Right lobe of liver (tissue), 6 donors: ENCODE data around the gene ONECUT1. TPM values are rescaled to one million over a fixed set of nuclear protein-coding genes. Genes with fewer than 3 reads are reported as not detected.

Source experiments
- ATAC-seq, 4 donors: fragments of 200-7000 bp; cut with Tn5 transposase; one replicate each; pipeline ENCODE4 v1.9.1; 2020; ENCODE audit warnings: mild to moderate bottlenecking in 4 of 4, moderate library complexity in 4 of 4
- DNase-seq, 3 donors: peaks; one replicate each; pipeline ENCODE4 v3.0.0-alpha.2; 2020
- H3K27ac ChIP-seq, 3 donors: fragments of 200-600 bp; one replicate each; pipeline ENCODE4 v1.8.0; 2022
- H3K27me3 ChIP-seq, 2 donors: fragments of 200-600 bp; one replicate each; pipeline ENCODE4 v1.8.0; 2022
- H3K36me3 ChIP-seq, 4 donors: fragments of 200-600 bp; sonication (generic) in 1 of 4; one replicate each; pipeline versions ENCODE4 v1.5.1 to v1.8.0; 2017 to 2022; ENCODE audit warnings: control low read depth in 1 of 4
- H3K4me1 ChIP-seq, 4 donors: fragments of 200-600 bp; sonication (generic) in 1 of 4; one replicate each; pipeline versions ENCODE4 v1.5.1 to v1.8.0; 2017 to 2022; ENCODE audit warnings: control low read depth in 1 of 4
- H3K4me3 ChIP-seq, 3 donors: fragments of 200-600 bp; one replicate each; pipeline ENCODE4 v1.8.0; 2022
- H3K9me3 ChIP-seq, 4 donors: fragments of 200-600 bp; sonication (generic) in 1 of 4; one replicate each; pipeline versions ENCODE4 v1.5.1 to v1.8.0; 2017 to 2022; ENCODE audit warnings: control low read depth in 1 of 4
- POLR2A ChIP-seq: fragments of 450-650 bp; IDR thresholded peaks from one replicate; pipeline ENCODE4 v1.6.1; 2017; ENCODE audit warnings: antibody characterized with exemption, mild to moderate bottlenecking
- WGBS: methylation state at CpG from one replicate; pipeline ENCODE4 v1.1.6; 2018; ENCODE audit warnings: low coverage, low lambda C conversion rate; ENCODE audit not compliant: insufficient coverage; ENCODE audit errors: missing lambda C conversion rate; 5-methylcytosine and 5-hydroxymethylcytosine counted together
- intact Hi-C, 2 donors: fragments of 100-400 bp; cut with DNase I; formaldehyde crosslinking; loops; one replicate each; pipeline versions ENCODE4 v1.11.2 to v1.14.1; 2022
- total RNA-seq, 6 experiments: library from RNA; depleted of rRNA in 2 of 6; stranded (reverse); fragments of >200 nt in 2 of 6; fragmentation: NEBNext Ultra II Directional in 3 of 6; extraction: Animal tissue kit (Norgen Biotek cat#: 25700) in 3 of 6; gene quantifications; one replicate each; pipeline versions ENCODE4 v1.1.0 to v1.2.4, GENCODE V29; 2016 to 2023
- TF ChIP-seq, protein P1 (sequence below), 4 donors: fragments of 200-600 bp in 3 of 4; fragments of 450-650 bp in 1 of 4; IDR thresholded peaks; one replicate each; pipeline versions ENCODE4 v1.5.1 to v1.8.0; 2016 to 2022; ENCODE audit warnings: antibody characterized with exemption in 4 of 4, mild to moderate bottlenecking in 2 of 4
- donor health status: DM: no; HTN: yes; CAD: no.
- donor health status: DM: no; HTN: no; CAD: no.
- donor health status: DM: no; HTN: no; CAD: no.
- donor health status: DM: no; HTN: yes; CAD: no.
- donor health status: DM: no; HTN: yes; CAD: no.

The ONECUT1 gene
- total RNA-seq, 6 experiments from 2014 or later: 41.3 to 58.2 (median 52.5) TPM

DNA sequence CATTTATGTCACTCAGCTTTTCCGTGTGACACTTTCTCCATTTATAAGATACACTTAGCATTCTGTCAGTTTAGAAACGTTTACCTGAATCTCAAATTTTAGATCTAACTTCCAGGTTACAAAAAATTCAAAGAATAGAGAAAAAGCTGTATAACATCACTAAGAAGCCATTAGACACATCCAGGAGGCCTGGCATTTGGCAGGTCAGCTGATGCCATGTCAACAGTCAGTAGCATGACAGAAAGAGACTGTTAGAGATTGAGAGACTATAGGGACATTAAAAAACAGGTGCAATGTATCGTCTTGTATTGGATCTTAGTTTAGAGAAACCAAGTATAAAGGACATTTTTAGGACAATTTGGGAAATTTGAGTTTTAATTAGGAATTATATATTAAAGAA is 57.6 kb downstream of the ONECUT1 start:
- no peaks in the 10 kb centered on the region for H3K27me3 ChIP-seq
- H3K4me1 ChIP-seq: peaks cover 0 to 30% (median 15%) of the 10 kb centered on the region in 4 donors
- ATAC-seq: peak in 1 of 4 donors; percentile 20
- WGBS: 85% methylated on average over 3 of the region's 3 CpGs
- H3K9me3 ChIP-seq: no peaks in the 10 kb centered on the region
- TF ChIP-seq POLR2A: no peak
- TF ChIP-seq, protein P1, sequence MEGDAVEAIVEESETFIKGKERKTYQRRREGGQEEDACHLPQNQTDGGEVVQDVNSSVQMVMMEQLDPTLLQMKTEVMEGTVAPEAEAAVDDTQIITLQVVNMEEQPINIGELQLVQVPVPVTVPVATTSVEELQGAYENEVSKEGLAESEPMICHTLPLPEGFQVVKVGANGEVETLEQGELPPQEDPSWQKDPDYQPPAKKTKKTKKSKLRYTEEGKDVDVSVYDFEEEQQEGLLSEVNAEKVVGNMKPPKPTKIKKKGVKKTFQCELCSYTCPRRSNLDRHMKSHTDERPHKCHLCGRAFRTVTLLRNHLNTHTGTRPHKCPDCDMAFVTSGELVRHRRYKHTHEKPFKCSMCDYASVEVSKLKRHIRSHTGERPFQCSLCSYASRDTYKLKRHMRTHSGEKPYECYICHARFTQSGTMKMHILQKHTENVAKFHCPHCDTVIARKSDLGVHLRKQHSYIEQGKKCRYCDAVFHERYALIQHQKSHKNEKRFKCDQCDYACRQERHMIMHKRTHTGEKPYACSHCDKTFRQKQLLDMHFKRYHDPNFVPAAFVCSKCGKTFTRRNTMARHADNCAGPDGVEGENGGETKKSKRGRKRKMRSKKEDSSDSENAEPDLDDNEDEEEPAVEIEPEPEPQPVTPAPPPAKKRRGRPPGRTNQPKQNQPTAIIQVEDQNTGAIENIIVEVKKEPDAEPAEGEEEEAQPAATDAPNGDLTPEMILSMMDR (IDR thresholded peaks at IDR 0.05): no peak
- intact Hi-C loops: loop anchor here (5.0 to 10.0 kb wide), 2 partner anchors 468 to 470 kb away; no protein-coding TSS in a partner anchor
- H3K4me3 ChIP-seq: no peak overlapping the region
- no peak for DNase-seq
- H3K36me3 ChIP-seq: no peaks in the 10 kb centered on the region
- peak overlapping the region in 1 of 3 donors; percentile 63 for H3K27ac ChIP-seq

- H3K9me3 ChIP-seq: no peaks in the 10 kb centered on the region
- no peaks in the 10 kb centered on the region for H3K36me3 ChIP-seq
- intact Hi-C loops: loop anchor here (5.0 to 10.0 kb wide), 2 partner anchors 467 to 470 kb away; no protein-coding TSS in a partner anchor
- H3K4me1 ChIP-seq: peaks cover 0 to 30% (median 15%) of the 10 kb centered on the region in 4 donors
- TF ChIP-seq POLR2A: no peak
- TF ChIP-seq, protein P1 (IDR thresholded peaks at IDR 0.05): no peak
- WGBS: 64% methylated on average over 2 of the region's 2 CpGs
- DNase-seq: no peak
- H3K4me3 ChIP-seq: no peak overlapping the region
- H3K27me3 ChIP-seq: no peaks in the 10 kb centered on the region
- H3K27ac ChIP-seq: peak overlapping the region in 1 of 3 donors; percentile 63
- ATAC-seq: no peak
These were observed 58.2 kb downstream of the ONECUT1 start for GRCh38 chr15:52731732-52732470.

DNA sequence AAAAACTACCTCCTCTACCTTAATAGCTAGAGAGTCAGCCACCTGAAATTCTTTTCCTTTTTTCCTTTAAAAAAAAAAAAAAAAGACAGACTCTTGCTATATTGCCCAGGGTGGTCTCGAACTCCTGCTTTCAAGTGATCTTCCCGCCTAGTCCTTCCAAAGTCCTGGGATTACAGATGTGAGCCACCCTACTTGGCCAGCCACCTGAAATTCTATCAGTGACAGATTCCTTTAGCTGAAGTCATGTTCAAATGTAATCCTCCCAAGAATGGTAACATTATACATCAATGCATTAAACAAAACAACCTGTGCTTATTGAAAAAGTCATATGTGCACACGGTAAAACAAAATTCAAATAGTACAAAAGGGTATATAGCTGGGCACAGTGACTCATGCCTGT is 59.1 kb downstream of the ONECUT1 start:
- Histone ChIP-seq H3K9me3 (no peaks in the 10 kb centered on the region), H3K27ac (no peak overlapping the region), H3K36me3 (no peaks in the 10 kb centered on the region), H3K4me1 (peaks cover 0 to 30% (median 15%) of the 10 kb centered on the region in 4 donors), H3K27me3 (no peaks in the 10 kb centered on the region), H3K4me3 (no peak overlapping the region)
- no peak for TF ChIP-seq POLR2A
- TF ChIP-seq, protein P1 (IDR thresholded peaks at IDR 0.05): no peak
- DNase-seq (no peak), ATAC-seq (no peak)
- WGBS: 54% methylated on average over 3 of the region's 3 CpGs
- intact Hi-C loops: loop anchor here (5.0 to 10.0 kb wide), 2 partner anchors 466 to 469 kb away; no protein-coding TSS in a partner anchor

GRCh38 chr15:52730594-52730993 is 59.5 kb downstream of the ONECUT1 start:
- WGBS: 100% methylated on average over 6 of the region's 7 CpGs
- Histone ChIP-seq H3K27me3 (no peaks in the 10 kb centered on the region), H3K4me3 (no peak overlapping the region), H3K9me3 (no peaks in the 10 kb centered on the region), H3K4me1 (peaks cover 0 to 30% (median 15%) of the 10 kb centered on the region in 4 donors), H3K27ac (no peak overlapping the region), H3K36me3 (no peaks in the 10 kb centered on the region)
- DNase-seq: no peak
- intact Hi-C loops: loop anchor here (5.0 to 10.0 kb wide), 2 partner anchors 466 to 468 kb away; no protein-coding TSS in a partner anchor
- TF ChIP-seq, protein P1 (IDR thresholded peaks at IDR 0.05): no peak
- no peak for TF ChIP-seq POLR2A
- ATAC-seq: no peak
